GM23338 (cell line): ENCODE data around the gene RPS14. TPM values are rescaled to one million over a fixed set of nuclear protein-coding genes. Genes with fewer than 3 reads are reported as not detected.

Experiments
- ATAC-seq: fragments of 200-7000 bp; cut with Tn5 transposase; 3 replicates; pipeline ENCODE4 v1.9.1; 2020
- DNase-seq: peaks from one replicate; pipeline ENCODE4 v3.0.0-alpha.2; 2015; ENCODE audit warnings: low spot score
- H2AFZ ChIP-seq: fragments of 200-600 bp; sonication (generic); 2 replicates; pipeline ENCODE4 v1.8.0; 2016; ENCODE audit warnings: antibody characterized with exemption, mild to moderate bottlenecking, moderate library complexity
- H3F3A ChIP-seq: fragments of 200-600 bp; sonication (generic); replicated peaks from 2 replicates; pipeline ENCODE4 v1.8.0; 2017; ENCODE audit warnings: antibody characterized with exemption, mixed run types, low read depth
- H3K27ac ChIP-seq: fragments of 200-600 bp; sonication (generic); 2 replicates; pipeline ENCODE4 v1.6.1; 2016; ENCODE audit warnings: low read depth
- H3K27me3 ChIP-seq: fragments of 200-600 bp; sonication (generic); 2 replicates; pipeline ENCODE4 v1.8.0; 2016; ENCODE audit warnings: mild to moderate bottlenecking, mixed run types, moderate library complexity; ENCODE audit not compliant: insufficient read depth
- H3K36me3 ChIP-seq: fragments of 200-600 bp; sonication (generic); 2 replicates; pipeline ENCODE4 v1.8.0; 2016; ENCODE audit warnings: mild to moderate bottlenecking; ENCODE audit not compliant: insufficient read depth
- H3K4me1 ChIP-seq: fragments of 200-600 bp; sonication (generic); 2 replicates; pipeline ENCODE4 v1.8.0; 2016; ENCODE audit warnings: mild to moderate bottlenecking, moderate library complexity; ENCODE audit not compliant: insufficient read depth
- H3K4me2 ChIP-seq: fragments of 200-600 bp; sonication (generic); 2 replicates; pipeline ENCODE4 v1.7.1; 2017; ENCODE audit warnings: mixed run types
- H3K4me3 ChIP-seq: fragments of 200-600 bp; sonication (generic); 2 replicates; pipeline ENCODE4 v1.6.1; 2016; ENCODE audit warnings: mixed run types
- H3K79me2 ChIP-seq: fragments of 200-600 bp; sonication (generic); replicated peaks from 2 replicates; pipeline ENCODE4 v1.8.0; 2017; ENCODE audit warnings: mild to moderate bottlenecking; ENCODE audit not compliant: insufficient read depth
- H3K9me2 ChIP-seq: fragments of 200-600 bp; sonication (generic); 2 replicates; pipeline ENCODE4 v1.8.0; 2017; ENCODE audit not compliant: insufficient read depth
- H4K20me1 ChIP-seq: fragments of 200-600 bp; sonication (generic); replicated peaks from 2 replicates; pipeline ENCODE4 v1.8.0; 2017; ENCODE audit warnings: mild to moderate bottlenecking; ENCODE audit not compliant: insufficient read depth
- H3K27ac Mint-ChIP-seq: 2 replicates; pipeline ENCODE4 v1.8.0; 2020; ENCODE audit warnings: inconsistent platforms, mild to moderate bottlenecking, moderate library complexity, mixed read lengths
- H3K27me3 Mint-ChIP-seq: 3 replicates; pipeline ENCODE4 v1.8.0; 2022; ENCODE audit warnings: low read depth, mild to moderate bottlenecking, moderate library complexity, mixed read lengths, inconsistent platforms; ENCODE audit not compliant: insufficient read depth, poor library complexity
- H3K36me3 Mint-ChIP-seq: 3 replicates; pipeline ENCODE4 v1.8.0; 2021; ENCODE audit warnings: low read depth, mild to moderate bottlenecking, inconsistent platforms, moderate library complexity, mixed read lengths
- H3K4me1 Mint-ChIP-seq: 3 replicates; pipeline ENCODE4 v1.8.0; 2020; ENCODE audit warnings: mild to moderate bottlenecking, inconsistent platforms, mixed read lengths
- H3K4me3 Mint-ChIP-seq: 3 replicates; pipeline ENCODE4 v1.8.0; 2021; ENCODE audit warnings: moderate library complexity, mild to moderate bottlenecking, inconsistent platforms, mixed read lengths
- H3K9me3 Mint-ChIP-seq: 3 replicates; pipeline ENCODE4 v1.8.0; 2020; ENCODE audit warnings: moderate library complexity, mild to moderate bottlenecking, inconsistent platforms, mixed read lengths
- CREB1 ChIP-seq: fragments of 250-450 bp; sonication (Bioruptor Pico); IDR thresholded peaks from 2 replicates; pipeline ENCODE4 v1.5.0; 2020; ENCODE audit warnings: low read depth, mild to moderate bottlenecking, moderate library complexity
- EZH2 ChIP-seq: fragments of 200-600 bp; sonication (generic); IDR thresholded peaks from one replicate; pipeline ENCODE4 v1.8.0; 2017; ENCODE audit warnings: antibody characterized with exemption, mild to moderate bottlenecking, low read depth; ENCODE audit not compliant: unreplicated experiment
- EZH2phosphoT487 ChIP-seq: fragments of 200-600 bp; sonication (generic); IDR thresholded peaks from one replicate; pipeline ENCODE4 v1.8.1; 2018; ENCODE audit warnings: antibody characterized with exemption; ENCODE audit not compliant: unreplicated experiment
- JUNB ChIP-seq: IDR thresholded peaks from one replicate; pipeline ENCODE4 v1.6.1; 2016; ENCODE audit warnings: antibody characterized with exemption; ENCODE audit not compliant: unreplicated experiment
- NANOG ChIP-seq: IDR thresholded peaks from 2 replicates; pipeline ENCODE4 v1.6.1; 2016; ENCODE audit warnings: antibody characterized with exemption, borderline replicate concordance
- STAT1 ChIP-seq: IDR thresholded peaks from one replicate; pipeline ENCODE4 v1.6.1; 2016; ENCODE audit warnings: antibody characterized with exemption; ENCODE audit not compliant: unreplicated experiment
- ZNF114 ChIP-seq: fragments of 250-450 bp; sonication (Bioruptor Pico); IDR thresholded peaks from 2 replicates; pipeline ENCODE4 v1.5.0; 2020; ENCODE audit warnings: mild to moderate bottlenecking, moderate library complexity
- ZNF331 ChIP-seq: fragments of 250-450 bp; sonication (Bioruptor Pico); IDR thresholded peaks from 2 replicates; pipeline ENCODE4 v1.5.0; 2020; ENCODE audit warnings: low read depth, mild to moderate bottlenecking, moderate library complexity
- polyA plus RNA-seq: library from polyadenylated mRNA; unstranded; fragments of >200 nt; fragmentation: Nextera tagmentation; extraction: Ambion mirVana; gene quantifications from 2 replicates; pipeline ENCODE4 v1.2.1, GENCODE V29; 2016
- total RNA-seq: library from RNA; depleted of rRNA; stranded (reverse); fragments of >200 nt; shearing (Covaris generic); gene quantifications from 2 replicates; pipeline ENCODE4 v1.2.3, GENCODE V29; 2014
- TF ChIP-seq, protein P1 (sequence below): IDR thresholded peaks from one replicate; pipeline ENCODE4 v1.6.1; 2018; ENCODE audit warnings: antibody characterized with exemption; ENCODE audit not compliant: unreplicated experiment
- TF ChIP-seq, protein P2 (sequence below): IDR thresholded peaks from 2 replicates; pipeline ENCODE4 v1.6.1; 2016; ENCODE audit warnings: antibody characterized with exemption
- TF ChIP-seq, protein P3 (sequence below), 2 experiments: fragments of 200-600 bp in 1 of 2; sonication (generic) in 1 of 2; conservative IDR thresholded peaks; 2 replicates each; pipeline versions ENCODE4 v1.5.1 to v1.6.1; 2016 to 2017; ENCODE audit warnings: antibody characterized with exemption in 2 of 2, low read depth in 2 of 2, mild to moderate bottlenecking in 2 of 2, moderate library complexity in 1 of 2
- TF ChIP-seq, protein P4 (sequence below): fragments of 250-450 bp; sonication (Bioruptor Pico); IDR thresholded peaks from 2 replicates; pipeline ENCODE4 v1.5.0; 2020; ENCODE audit warnings: mild to moderate bottlenecking, moderate library complexity

Gene RPS14
- total and polyA plus RNA-seq, 2 experiments from 2014 or later = 1,443 to 2,790 TPM

DNA sequence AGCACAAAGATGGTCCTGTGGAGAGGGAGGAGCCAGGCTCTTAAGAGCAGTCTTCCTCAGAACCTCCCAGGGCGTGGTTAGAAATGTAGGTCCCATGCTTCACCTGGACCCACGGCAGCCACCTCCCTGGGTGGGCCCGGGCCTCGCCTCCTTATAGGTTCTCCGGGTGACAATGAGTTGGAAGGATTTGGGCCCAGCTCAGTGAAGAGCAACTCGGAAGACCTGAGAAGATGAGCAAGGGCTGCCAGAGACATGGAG is 32.1 kb upstream of the RPS14 start (continued):
- TF ChIP-seq, protein P1, sequence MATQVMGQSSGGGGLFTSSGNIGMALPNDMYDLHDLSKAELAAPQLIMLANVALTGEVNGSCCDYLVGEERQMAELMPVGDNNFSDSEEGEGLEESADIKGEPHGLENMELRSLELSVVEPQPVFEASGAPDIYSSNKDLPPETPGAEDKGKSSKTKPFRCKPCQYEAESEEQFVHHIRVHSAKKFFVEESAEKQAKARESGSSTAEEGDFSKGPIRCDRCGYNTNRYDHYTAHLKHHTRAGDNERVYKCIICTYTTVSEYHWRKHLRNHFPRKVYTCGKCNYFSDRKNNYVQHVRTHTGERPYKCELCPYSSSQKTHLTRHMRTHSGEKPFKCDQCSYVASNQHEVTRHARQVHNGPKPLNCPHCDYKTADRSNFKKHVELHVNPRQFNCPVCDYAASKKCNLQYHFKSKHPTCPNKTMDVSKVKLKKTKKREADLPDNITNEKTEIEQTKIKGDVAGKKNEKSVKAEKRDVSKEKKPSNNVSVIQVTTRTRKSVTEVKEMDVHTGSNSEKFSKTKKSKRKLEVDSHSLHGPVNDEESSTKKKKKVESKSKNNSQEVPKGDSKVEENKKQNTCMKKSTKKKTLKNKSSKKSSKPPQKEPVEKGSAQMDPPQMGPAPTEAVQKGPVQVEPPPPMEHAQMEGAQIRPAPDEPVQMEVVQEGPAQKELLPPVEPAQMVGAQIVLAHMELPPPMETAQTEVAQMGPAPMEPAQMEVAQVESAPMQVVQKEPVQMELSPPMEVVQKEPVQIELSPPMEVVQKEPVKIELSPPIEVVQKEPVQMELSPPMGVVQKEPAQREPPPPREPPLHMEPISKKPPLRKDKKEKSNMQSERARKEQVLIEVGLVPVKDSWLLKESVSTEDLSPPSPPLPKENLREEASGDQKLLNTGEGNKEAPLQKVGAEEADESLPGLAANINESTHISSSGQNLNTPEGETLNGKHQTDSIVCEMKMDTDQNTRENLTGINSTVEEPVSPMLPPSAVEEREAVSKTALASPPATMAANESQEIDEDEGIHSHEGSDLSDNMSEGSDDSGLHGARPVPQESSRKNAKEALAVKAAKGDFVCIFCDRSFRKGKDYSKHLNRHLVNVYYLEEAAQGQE = no peak
- TF ChIP-seq EZH2phosphoT487 = no peak
- TF ChIP-seq, protein P2, sequence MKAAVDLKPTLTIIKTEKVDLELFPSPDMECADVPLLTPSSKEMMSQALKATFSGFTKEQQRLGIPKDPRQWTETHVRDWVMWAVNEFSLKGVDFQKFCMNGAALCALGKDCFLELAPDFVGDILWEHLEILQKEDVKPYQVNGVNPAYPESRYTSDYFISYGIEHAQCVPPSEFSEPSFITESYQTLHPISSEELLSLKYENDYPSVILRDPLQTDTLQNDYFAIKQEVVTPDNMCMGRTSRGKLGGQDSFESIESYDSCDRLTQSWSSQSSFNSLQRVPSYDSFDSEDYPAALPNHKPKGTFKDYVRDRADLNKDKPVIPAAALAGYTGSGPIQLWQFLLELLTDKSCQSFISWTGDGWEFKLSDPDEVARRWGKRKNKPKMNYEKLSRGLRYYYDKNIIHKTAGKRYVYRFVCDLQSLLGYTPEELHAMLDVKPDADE = no peak

DNA sequence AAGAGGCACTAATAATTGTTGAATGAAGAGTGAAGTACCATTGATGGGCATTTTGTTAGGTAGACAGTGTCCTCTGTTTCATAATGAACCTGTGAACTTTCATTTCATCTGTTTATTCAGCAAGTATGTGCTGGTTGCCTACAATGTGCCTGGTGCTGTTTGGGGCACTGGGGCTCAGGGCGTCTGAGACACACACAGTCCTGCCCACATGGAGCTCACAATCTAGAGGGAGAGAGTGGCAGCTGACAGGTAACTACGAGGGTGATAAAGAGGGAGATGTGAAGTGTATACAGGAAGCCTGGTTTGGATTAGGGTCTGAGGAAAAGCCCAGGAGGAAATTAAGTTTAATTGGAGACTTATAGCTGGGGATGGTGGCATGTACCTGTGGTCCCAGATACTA is 29.9 kb upstream of the RPS14 start:
- H3K36me3 Mint-ChIP-seq = no peaks in the 10 kb centered on the region; the same call in 2 of the 3 replicates
- Histone ChIP-seq H4K20me1 (no peaks in the 10 kb centered on the region), H3F3A (no peaks in the 10 kb centered on the region), H3K9me2 (no peaks in the 10 kb centered on the region), H3K79me2 (no peaks in the 10 kb centered on the region), H2AFZ (no peak overlapping the region; the same call in 1 of the 2 replicates), H3K27ac (no peak overlapping the region), H3K36me3 (no peaks in the 10 kb centered on the region), H3K27me3 (no peaks in the 10 kb centered on the region), H3K4me3 (no peak overlapping the region), H3K4me1 (peaks cover 4% of the 10 kb centered on the region), H3K4me2 (no peak overlapping the region)
- H3K4me3 Mint-ChIP-seq = no peak overlapping the region
- ATAC-seq (no peak), DNase-seq (no peak)
- no peak overlapping the region for H3K27ac Mint-ChIP-seq
- peaks cover 28% of the 10 kb centered on the region for H3K4me1 Mint-ChIP-seq
- H3K27me3 Mint-ChIP-seq = peaks cover 10% of the 10 kb centered on the region
- no peaks in the 10 kb centered on the region; the same call in 2 of the 3 replicates for H3K9me3 Mint-ChIP-seq
- TF ChIP-seq EZH2 (no peak), NANOG (no peak), ZNF331 (CRISPR knock-in tag) (no peak), EZH2phosphoT487 (no peak), CREB1 (no peak), JUNB (no peak), ZNF114 (CRISPR knock-in tag) (no peak), STAT1 (no peak)
- TF ChIP-seq, protein P3, sequence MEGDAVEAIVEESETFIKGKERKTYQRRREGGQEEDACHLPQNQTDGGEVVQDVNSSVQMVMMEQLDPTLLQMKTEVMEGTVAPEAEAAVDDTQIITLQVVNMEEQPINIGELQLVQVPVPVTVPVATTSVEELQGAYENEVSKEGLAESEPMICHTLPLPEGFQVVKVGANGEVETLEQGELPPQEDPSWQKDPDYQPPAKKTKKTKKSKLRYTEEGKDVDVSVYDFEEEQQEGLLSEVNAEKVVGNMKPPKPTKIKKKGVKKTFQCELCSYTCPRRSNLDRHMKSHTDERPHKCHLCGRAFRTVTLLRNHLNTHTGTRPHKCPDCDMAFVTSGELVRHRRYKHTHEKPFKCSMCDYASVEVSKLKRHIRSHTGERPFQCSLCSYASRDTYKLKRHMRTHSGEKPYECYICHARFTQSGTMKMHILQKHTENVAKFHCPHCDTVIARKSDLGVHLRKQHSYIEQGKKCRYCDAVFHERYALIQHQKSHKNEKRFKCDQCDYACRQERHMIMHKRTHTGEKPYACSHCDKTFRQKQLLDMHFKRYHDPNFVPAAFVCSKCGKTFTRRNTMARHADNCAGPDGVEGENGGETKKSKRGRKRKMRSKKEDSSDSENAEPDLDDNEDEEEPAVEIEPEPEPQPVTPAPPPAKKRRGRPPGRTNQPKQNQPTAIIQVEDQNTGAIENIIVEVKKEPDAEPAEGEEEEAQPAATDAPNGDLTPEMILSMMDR (conservative IDR thresholded peaks at IDR 0.05; ENCODE audit: low read depth in 2 of 2) = no peak
- TF ChIP-seq, protein P2 = no peak
- TF ChIP-seq, protein P4, sequence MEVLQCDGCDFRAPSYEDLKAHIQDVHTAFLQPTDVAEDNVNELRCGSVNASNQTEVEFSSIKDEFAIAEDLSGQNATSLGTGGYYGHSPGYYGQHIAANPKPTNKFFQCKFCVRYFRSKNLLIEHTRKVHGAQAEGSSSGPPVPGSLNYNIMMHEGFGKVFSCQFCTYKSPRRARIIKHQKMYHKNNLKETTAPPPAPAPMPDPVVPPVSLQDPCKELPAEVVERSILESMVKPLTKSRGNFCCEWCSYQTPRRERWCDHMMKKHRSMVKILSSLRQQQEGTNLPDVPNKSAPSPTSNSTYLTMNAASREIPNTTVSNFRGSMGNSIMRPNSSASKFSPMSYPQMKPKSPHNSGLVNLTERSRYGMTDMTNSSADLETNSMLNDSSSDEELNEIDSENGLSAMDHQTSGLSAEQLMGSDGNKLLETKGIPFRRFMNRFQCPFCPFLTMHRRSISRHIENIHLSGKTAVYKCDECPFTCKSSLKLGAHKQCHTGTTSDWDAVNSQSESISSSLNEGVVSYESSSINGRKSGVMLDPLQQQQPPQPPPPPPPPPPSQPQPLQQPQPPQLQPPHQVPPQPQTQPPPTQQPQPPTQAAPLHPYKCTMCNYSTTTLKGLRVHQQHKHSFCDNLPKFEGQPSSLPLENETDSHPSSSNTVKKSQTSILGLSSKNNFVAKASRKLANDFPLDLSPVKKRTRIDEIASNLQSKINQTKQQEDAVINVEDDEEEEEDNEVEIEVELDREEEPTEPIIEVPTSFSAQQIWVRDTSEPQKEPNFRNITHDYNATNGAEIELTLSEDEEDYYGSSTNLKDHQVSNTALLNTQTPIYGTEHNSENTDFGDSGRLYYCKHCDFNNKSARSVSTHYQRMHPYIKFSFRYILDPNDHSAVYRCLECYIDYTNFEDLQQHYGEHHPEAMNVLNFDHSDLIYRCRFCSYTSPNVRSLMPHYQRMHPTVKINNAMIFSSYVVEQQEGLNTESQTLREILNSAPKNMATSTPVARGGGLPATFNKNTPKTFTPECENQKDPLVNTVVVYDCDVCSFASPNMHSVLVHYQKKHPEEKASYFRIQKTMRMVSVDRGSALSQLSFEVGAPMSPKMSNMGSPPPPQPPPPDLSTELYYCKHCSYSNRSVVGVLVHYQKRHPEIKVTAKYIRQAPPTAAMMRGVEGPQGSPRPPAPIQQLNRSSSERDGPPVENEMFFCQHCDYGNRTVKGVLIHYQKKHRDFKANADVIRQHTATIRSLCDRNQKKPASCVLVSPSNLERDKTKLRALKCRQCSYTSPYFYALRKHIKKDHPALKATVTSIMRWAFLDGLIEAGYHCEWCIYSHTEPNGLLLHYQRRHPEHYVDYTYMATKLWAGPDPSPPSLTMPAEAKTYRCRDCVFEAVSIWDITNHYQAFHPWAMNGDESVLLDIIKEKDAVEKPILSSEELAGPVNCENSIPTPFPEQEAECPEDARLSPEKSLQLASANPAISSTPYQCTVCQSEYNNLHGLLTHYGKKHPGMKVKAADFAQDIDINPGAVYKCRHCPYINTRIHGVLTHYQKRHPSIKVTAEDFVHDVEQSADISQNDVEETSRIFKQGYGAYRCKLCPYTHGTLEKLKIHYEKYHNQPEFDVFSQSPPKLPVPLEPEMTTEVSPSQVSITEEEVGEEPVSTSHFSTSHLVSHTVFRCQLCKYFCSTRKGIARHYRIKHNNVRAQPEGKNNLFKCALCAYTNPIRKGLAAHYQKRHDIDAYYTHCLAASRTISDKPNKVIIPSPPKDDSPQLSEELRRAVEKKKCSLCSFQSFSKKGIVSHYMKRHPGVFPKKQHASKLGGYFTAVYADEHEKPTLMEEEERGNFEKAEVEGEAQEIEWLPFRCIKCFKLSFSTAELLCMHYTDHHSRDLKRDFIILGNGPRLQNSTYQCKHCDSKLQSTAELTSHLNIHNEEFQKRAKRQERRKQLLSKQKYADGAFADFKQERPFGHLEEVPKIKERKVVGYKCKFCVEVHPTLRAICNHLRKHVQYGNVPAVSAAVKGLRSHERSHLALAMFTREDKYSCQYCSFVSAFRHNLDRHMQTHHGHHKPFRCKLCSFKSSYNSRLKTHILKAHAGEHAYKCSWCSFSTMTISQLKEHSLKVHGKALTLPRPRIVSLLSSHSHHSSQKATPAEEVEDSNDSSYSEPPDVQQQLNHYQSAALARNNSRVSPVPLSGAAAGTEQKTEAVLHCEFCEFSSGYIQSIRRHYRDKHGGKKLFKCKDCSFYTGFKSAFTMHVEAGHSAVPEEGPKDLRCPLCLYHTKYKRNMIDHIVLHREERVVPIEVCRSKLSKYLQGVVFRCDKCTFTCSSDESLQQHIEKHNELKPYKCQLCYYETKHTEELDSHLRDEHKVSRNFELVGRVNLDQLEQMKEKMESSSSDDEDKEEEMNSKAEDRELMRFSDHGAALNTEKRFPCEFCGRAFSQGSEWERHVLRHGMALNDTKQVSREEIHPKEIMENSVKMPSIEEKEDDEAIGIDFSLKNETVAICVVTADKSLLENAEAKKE (CRISPR knock-in tag) = no peak
